HEK293 (cell line): ENCODE results near the gene ADPRHL1.

Experiments used
- CTCF ChIA-PET: fragments of 350-600 bp; formaldehyde crosslinking; extraction: SDS; loops from one replicate; lab custom pipeline; 2021; ENCODE audit warnings: antibody characterized with exemption; lab: Yijun Ruan, JAX
- POLR2A ChIA-PET: fragments of 300-600 bp; formaldehyde crosslinking; extraction: SDS; loops from one replicate; lab custom pipeline; 2020; ENCODE audit warnings: antibody characterized with exemption, inconsistent platforms; lab: Yijun Ruan, JAX
- H3K27ac ChIP-seq: fragments of 200-500 bp; sonication (Bioruptor generic); 2 replicates; pipeline ENCODE4 v1.5.1; 2014; ENCODE audit warnings: low read depth, low read length, control low read depth, inconsistent platforms; ENCODE audit errors: extremely low read depth
- H3K36me3 ChIP-seq, 2 experiments: fragments of 200-500 bp in 1 of 2; sonication (Bioruptor generic) in 1 of 2; 1 replicate in 1 of 2; 2 replicates in 1 of 2; pipeline ENCODE4 v1.5.1; 2014 to 2017; ENCODE audit warnings: inconsistent platforms in 2 of 2, low read length in 2 of 2; ENCODE audit not compliant: control insufficient read depth in 2 of 2, insufficient read depth in 1 of 2
- H3K4me1 ChIP-seq: fragments of 200-500 bp; sonication (Bioruptor generic); 2 replicates; pipeline ENCODE4 v1.5.1; 2014; ENCODE audit warnings: mild to moderate bottlenecking, low read length, inconsistent platforms; ENCODE audit not compliant: control insufficient read depth, insufficient read depth
- H3K4me3 ChIP-seq: 2 replicates; pipeline ENCODE4 v1.5.1; 2011; ENCODE audit warnings: low read depth, mild to moderate bottlenecking, control low read depth, low read length, moderate library complexity
- H3K9me3 ChIP-seq: fragments of 200-500 bp; sonication (Bioruptor generic); 2 replicates; pipeline ENCODE4 v1.5.1; 2014; ENCODE audit warnings: low read depth, low read length, inconsistent platforms; ENCODE audit not compliant: control insufficient read depth, insufficient read depth
- HOXA7 ChIP-seq: sonication (generic); formaldehyde crosslinking; IDR thresholded peaks from 2 replicates; pipeline ENCODE4 v1.8.1; 2022; ENCODE audit warnings: missing genetic modification reagents, borderline replicate concordance
- YY2 ChIP-seq: fragments of 450-650 bp; formaldehyde crosslinking; IDR thresholded peaks from 2 replicates; pipeline ENCODE4 v1.5.1; 2016; ENCODE audit warnings: missing biosample characterization, missing genetic modification characterization
- ZBTB11 ChIP-seq: fragments of 450-650 bp; formaldehyde crosslinking; conservative IDR thresholded peaks from 2 replicates; pipeline ENCODE4 v1.5.1; 2016; ENCODE audit warnings: low read depth, missing biosample characterization, missing genetic modification characterization
- ZBTB21 ChIP-seq: fragments of 450-650 bp; formaldehyde crosslinking; IDR thresholded peaks from 2 replicates; pipeline ENCODE4 v1.5.1; 2017; ENCODE audit warnings: missing biosample characterization, missing genetic modification characterization
- ZFHX2 ChIP-seq: fragments of 450-650 bp; formaldehyde crosslinking; conservative IDR thresholded peaks from 2 replicates; pipeline ENCODE4 v1.5.1; 2016; ENCODE audit warnings: missing biosample characterization, missing genetic modification characterization
- ZIC2 ChIP-seq: fragments of 450-650 bp; formaldehyde crosslinking; IDR thresholded peaks from 2 replicates; pipeline ENCODE4 v1.5.1; 2016; ENCODE audit warnings: missing biosample characterization, missing genetic modification characterization
- ZNF10 ChIP-seq: fragments of 450-650 bp; formaldehyde crosslinking; IDR thresholded peaks from 2 replicates; pipeline ENCODE4 v1.5.1; 2017; ENCODE audit warnings: missing biosample characterization, missing genetic modification characterization
- ZNF112 ChIP-seq: fragments of 450-650 bp; formaldehyde crosslinking; IDR thresholded peaks from 2 replicates; pipeline ENCODE4 v1.5.0; 2017; ENCODE audit warnings: missing biosample characterization, missing genetic modification characterization
- ZNF2 ChIP-seq: fragments of 450-650 bp; formaldehyde crosslinking; IDR thresholded peaks from 2 replicates; pipeline ENCODE4 v1.5.1; 2016; ENCODE audit warnings: missing biosample characterization, missing genetic modification characterization
- ZNF202 ChIP-seq: fragments of 450-650 bp; formaldehyde crosslinking; IDR thresholded peaks from 2 replicates; pipeline ENCODE4 v1.5.1; 2016; ENCODE audit warnings: missing biosample characterization, missing genetic modification characterization, borderline replicate concordance
- ZNF302 ChIP-seq: fragments of 450-650 bp; formaldehyde crosslinking; IDR thresholded peaks from 2 replicates; pipeline ENCODE4 v1.5.1; 2016; ENCODE audit warnings: missing biosample characterization, missing genetic modification characterization, low read depth
- ZNF311 ChIP-seq: fragments of 450-650 bp; formaldehyde crosslinking; IDR thresholded peaks from 2 replicates; pipeline ENCODE4 v1.5.1; 2017; ENCODE audit warnings: missing biosample characterization, missing genetic modification characterization, borderline replicate concordance
- ZNF37A ChIP-seq: fragments of 450-650 bp; IDR thresholded peaks from 2 replicates; pipeline ENCODE4 v1.5.1; 2018; ENCODE audit warnings: missing biosample characterization, missing genetic modification characterization
- ZNF555 ChIP-seq: fragments of 450-650 bp; formaldehyde crosslinking; conservative IDR thresholded peaks from 2 replicates; pipeline ENCODE4 v1.5.1; 2017; ENCODE audit warnings: missing biosample characterization, mild to moderate bottlenecking, missing genetic modification characterization, inconsistent platforms
- ZNF785 ChIP-seq: fragments of 450-650 bp; formaldehyde crosslinking; IDR thresholded peaks from 2 replicates; pipeline ENCODE4 v1.5.1; 2016; ENCODE audit warnings: missing biosample characterization, missing genetic modification characterization
- ZNF837 ChIP-seq: fragments of 450-650 bp; formaldehyde crosslinking; IDR thresholded peaks from 2 replicates; pipeline ENCODE4 v1.5.1; 2016; ENCODE audit warnings: missing biosample characterization, missing genetic modification characterization

Gene ADPRHL1

GRCh38 chr13:113400621-113401451 is 52.5 kb downstream of the ADPRHL1 start:
- Histone ChIP-seq H3K4me3 (no peak overlapping the region), H3K27ac (no peak overlapping the region), H3K4me1 (no peaks in the 10 kb centered on the region), H3K9me3 (no peaks in the 10 kb centered on the region), H3K36me3 (no peaks in the 10 kb centered on the region)
- CTCF ChIA-PET = no interaction called here
- POLR2A ChIA-PET = no interaction called here
- TF ChIP-seq ZNF10 (tag by site-specific recombination) (no peak), ZNF2 (tag by site-specific recombination) (no peak), ZBTB21 (tag by site-specific recombination) (no peak), ZBTB11 (tag by site-specific recombination) (no peak), ZNF302 (tag by site-specific recombination) (no peak), ZNF785 (tag by site-specific recombination) (no peak)
- TF ChIP-seq, all 188 proteins: peak for 0

- no peak for TF ChIP-seq ZNF202 (tag by site-specific recombination)
- peak; percentile 28; the same call in 1 of the 2 replicates for TF ChIP-seq ZIC2 (tag by site-specific recombination)
- no peak for TF ChIP-seq YY2 (tag by site-specific recombination)
- H3K27ac ChIP-seq = no peak overlapping the region
- CTCF ChIA-PET = no interaction called here
- no peaks in the 10 kb centered on the region for H3K36me3 ChIP-seq
- no peaks in the 10 kb centered on the region for H3K4me1 ChIP-seq
- POLR2A ChIA-PET = no interaction called here
- H3K9me3 ChIP-seq = no peaks in the 10 kb centered on the region
- no peak overlapping the region for H3K4me3 ChIP-seq
Measured at GRCh38 chr13:113399755-113400149, 53.5 kb downstream of the ADPRHL1 start.

- ChIA-PET POLR2A (interaction anchor here (1.0 kb wide), 1 partner anchor 39 kb away, joined by 7 read pairs; no protein-coding TSS in a partner anchor), CTCF (interaction anchor here (0.6 kb wide), 2 partner anchors 172 to 424 kb away, joined by 3 read pairs; no protein-coding TSS in a partner anchor)
- no peaks in the 10 kb centered on the region for H3K9me3 ChIP-seq
- H3K27ac ChIP-seq = no peak overlapping the region
- no peaks in the 10 kb centered on the region for H3K4me1 ChIP-seq
- no peak for TF ChIP-seq ZNF37A (tag by site-specific recombination)
- peak; percentile 86 for TF ChIP-seq ZIC2 (tag by site-specific recombination)
- TF ChIP-seq ZNF837 (tag by site-specific recombination) = no peak
- peak; percentile 58 for TF ChIP-seq ZFHX2 (tag by site-specific recombination)
- no peak for TF ChIP-seq ZNF311 (tag by site-specific recombination)
- TF ChIP-seq ZNF112 (tag by site-specific recombination) = no peak
- TF ChIP-seq ZNF555 (tag by site-specific recombination) = no peak
- TF ChIP-seq HOXA7 (CRISPR knock-in tag) = no peak
- no peak overlapping the region for H3K4me3 ChIP-seq
- no peaks in the 10 kb centered on the region for H3K36me3 ChIP-seq
Measured at GRCh38 chr13:113398963-113399754, 54.1 kb downstream of the ADPRHL1 start.
